HS-27A (cell line): ENCODE results near the gene THOC5.
"Not testable (repeated sequence)": the region's sequence is repeated elsewhere in the genome, so short reads cannot be mapped to it uniquely, and the experiment has no call there.

ENCODE experiments used
- DNase-seq: peaks from one replicate; pipeline ENCODE4 v3.0.0-alpha.2; 2012; ENCODE audit warnings: low read depth, missing footprints

THOC5 gene

GRCh38 chr22:29563652-29564460 lies 10.3 kb upstream of the THOC5 start:
- no peak for DNase-seq

GRCh38 chr22:29559853-29560252 lies 6.3 kb upstream of the THOC5 start:
- DNase-seq: no peak

GRCh38 chr22:29559030-29559429 lies 5.5 kb upstream of the THOC5 start:
- no peak for DNase-seq

GRCh38 chr22:29555065-29555644 lies 1.6 kb upstream of the THOC5 start:
- DNase-seq: no peak

- not testable (repeated sequence) for DNase-seq
Measured at GRCh38 chr22:29552357-29552756, 1.2 kb downstream of the THOC5 start.

GRCh38 chr22:29550005-29550404 lies 3.6 kb downstream of the THOC5 start:
- DNase-seq: no peak

GRCh38 chr22:29545045-29545444 lies 8.5 kb downstream of the THOC5 start:
- not testable (repeated sequence) for DNase-seq

GRCh38 chr22:29541845-29542244 lies 11.7 kb downstream of the THOC5 start:
- no peak for DNase-seq

- DNase-seq: no peak
Measured at GRCh38 chr22:29539105-29539504, 14.5 kb downstream of the THOC5 start.

- no peak for DNase-seq
Measured at GRCh38 chr22:29536411-29536810, 17.1 kb downstream of the THOC5 start.

- no peak for DNase-seq
Measured at GRCh38 chr22:29531419-29531818, 22.1 kb downstream of the THOC5 start.

- DNase-seq: no peak
Measured at GRCh38 chr22:29530716-29531115, 22.8 kb downstream of the THOC5 start.

- DNase-seq: no peak
Measured at GRCh38 chr22:29528144-29528543, 25.4 kb downstream of the THOC5 start.

- no peak for DNase-seq
Measured at GRCh38 chr22:29524442-29525191, 28.9 kb downstream of the THOC5 start.

GRCh38 chr22:29523761-29524160 lies 29.8 kb downstream of the THOC5 start:
- no peak for DNase-seq

- DNase-seq: no peak
Measured at GRCh38 chr22:29521526-29521925, 32.0 kb downstream of the THOC5 start.

- DNase-seq: no peak
Measured at GRCh38 chr22:29520851-29521250, 32.7 kb downstream of the THOC5 start.

- no peak for DNase-seq
Measured at GRCh38 chr22:29519996-29520395, 33.6 kb downstream of the THOC5 start.

- DNase-seq: no peak
Measured at GRCh38 chr22:29518427-29518826, 35.1 kb downstream of the THOC5 start.

- no peak for DNase-seq
Measured at GRCh38 chr22:29517215-29517908, 36.2 kb downstream of the THOC5 start.

- DNase-seq: no peak
Measured at GRCh38 chr22:29512031-29512430, 41.5 kb downstream of the THOC5 start.

GRCh38 chr22:29511126-29511862 lies 42.3 kb downstream of the THOC5 start:
- no peak for DNase-seq
